ENCODE data around the gene PGF.

Gene PGF

DNA sequence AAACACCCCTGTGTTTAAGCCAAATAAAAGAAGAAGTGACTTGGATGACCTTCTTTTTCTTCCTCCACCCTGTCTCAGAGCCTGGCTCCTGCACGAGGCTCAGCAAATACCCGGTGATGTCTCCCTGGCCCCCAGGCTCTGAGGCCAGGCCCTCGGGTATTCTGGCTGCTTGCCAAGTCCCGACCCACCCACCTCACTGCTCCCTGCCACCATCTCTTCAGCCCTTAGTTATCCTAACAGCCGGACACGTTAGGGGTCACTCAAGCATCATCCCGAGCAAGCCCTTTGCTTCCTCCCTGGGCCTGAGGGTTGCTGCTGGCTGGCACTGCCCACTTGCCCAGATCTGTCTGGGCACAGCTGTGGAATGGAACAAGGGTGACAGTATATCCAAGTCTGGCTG lies 39.6 kb downstream of the PGF start:
- no peak for DNase-seq

DNA sequence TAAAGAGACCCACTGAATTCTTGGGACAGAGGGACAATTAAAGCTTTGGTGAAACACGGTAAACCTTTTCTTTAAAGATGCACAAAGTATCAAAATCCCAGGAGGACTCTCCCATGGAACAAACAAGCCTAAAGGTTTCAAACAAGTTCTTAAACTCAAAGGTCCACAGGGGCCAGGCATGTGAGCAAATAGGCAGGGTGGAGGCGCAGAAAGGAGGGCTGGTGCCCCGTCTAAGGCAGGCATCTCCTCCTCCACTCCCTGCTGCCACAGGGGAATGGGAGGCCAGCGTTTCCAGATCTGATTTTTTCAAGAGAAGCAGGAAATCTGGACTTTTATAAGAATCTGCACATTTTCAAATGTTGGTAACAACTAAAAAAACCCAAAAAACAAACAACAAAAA lies 40.0 kb downstream of the PGF start:
- DNase-seq = no peak

DNA sequence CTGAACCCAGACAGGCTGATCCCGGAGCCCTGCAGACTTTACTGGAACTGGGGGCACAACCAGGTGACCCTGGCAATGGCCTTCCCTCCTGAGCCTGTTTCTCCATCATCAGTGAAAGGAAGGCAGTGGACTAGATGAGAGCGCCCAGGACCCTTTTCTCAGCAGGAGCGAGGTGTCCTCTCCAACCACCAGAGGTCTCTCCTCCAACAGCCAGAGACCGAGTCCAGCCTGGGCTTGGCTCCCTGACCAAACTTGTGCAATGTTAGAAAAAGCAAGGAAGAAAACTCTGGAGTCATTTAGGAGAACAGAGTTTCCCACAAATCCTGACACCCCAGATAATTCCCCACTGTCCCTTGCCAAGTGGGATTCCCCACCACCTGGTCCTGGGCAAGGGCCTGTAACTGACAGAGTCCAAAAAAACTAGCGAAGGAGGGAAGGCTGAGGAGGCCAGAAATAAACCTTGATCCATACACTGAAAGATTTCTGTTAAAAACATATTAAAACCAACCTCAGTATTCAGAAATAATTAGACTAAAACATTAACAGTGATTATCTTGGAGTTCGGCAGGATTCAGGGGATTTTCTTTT lies 41.3 kb downstream of the PGF start:
- DNase-seq = peak; percentile 55

GRCh38 chr14:74913393-74913910 lies 41.9 kb downstream of the PGF start:
- no peak for DNase-seq

DNA sequence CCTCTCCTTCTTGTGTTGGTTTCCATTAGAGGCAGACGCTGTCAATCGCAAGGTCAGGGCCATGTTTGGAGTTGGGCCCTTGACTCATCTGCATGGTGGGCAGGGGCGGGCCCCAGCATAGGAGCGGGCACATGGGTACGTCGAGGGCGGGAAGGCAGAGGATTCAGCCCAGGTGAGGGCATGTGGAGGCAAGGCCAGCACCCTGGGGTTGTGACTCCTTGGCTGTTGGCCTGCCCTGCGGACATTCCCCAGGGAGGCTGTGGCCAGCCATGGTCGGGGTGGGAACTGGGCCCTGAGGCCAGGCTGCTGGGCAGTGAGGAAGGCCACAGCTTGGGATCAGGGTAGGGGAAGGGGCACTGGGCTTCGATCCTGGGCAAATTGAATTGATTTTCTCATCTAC lies 42.6 kb downstream of the PGF start:
- DNase-seq = no peak

DNA sequence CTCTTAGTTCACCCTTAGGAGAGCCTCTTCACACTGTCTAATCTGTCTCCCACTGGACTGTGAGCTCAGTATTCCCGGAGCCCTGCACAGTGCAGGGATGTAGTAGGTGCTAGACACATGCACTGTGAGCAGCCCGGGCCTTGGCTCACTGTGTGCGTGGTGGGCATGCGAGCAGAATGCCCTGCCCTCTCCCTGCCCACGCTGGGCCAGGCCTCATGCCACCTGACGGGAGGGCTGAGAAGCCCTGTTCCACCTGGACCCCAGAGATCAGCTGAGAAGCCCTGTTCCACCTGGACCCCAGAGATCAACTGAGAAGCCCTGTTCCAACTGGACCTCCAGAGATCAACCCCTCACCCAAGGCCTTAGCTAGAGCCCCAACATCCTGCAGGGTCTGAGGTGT lies 43.3 kb downstream of the PGF start:
- no peak for DNase-seq

- no peak for DNase-seq
Observed at GRCh38 chr14:74911704-74912103, 43.7 kb downstream of the PGF start.

DNA sequence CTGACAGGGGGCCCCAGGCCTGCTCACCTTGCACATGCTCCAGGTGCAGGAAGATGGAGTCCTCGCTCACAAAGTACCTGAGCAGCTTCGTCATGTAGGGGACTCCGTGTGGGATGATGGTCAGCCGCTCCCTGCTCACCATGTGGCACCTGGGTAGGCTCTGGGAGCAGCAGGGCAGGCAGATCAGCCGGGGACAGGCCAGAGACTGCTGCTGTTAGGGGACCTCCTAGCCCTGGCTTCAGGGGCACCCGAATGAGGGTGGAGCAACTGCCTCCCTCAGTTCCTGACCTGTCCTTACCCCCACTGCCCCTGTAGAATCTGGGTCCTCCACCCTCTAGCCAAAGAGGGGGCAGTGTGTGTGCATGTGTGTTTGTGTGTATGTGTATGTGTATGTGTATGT lies 44.2 kb downstream of the PGF start:
- DNase-seq = no peak

GRCh38 chr14:74910556-74910955 lies 44.8 kb downstream of the PGF start:
- no peak for DNase-seq

GRCh38 chr14:74909911-74910310 lies 45.5 kb downstream of the PGF start:
- no peak for DNase-seq

- no peak for DNase-seq
Observed at GRCh38 chr14:74909501-74909900, 45.9 kb downstream of the PGF start.

- DNase-seq = no peak
Observed at GRCh38 chr14:74908861-74909341, 46.5 kb downstream of the PGF start.

DNA sequence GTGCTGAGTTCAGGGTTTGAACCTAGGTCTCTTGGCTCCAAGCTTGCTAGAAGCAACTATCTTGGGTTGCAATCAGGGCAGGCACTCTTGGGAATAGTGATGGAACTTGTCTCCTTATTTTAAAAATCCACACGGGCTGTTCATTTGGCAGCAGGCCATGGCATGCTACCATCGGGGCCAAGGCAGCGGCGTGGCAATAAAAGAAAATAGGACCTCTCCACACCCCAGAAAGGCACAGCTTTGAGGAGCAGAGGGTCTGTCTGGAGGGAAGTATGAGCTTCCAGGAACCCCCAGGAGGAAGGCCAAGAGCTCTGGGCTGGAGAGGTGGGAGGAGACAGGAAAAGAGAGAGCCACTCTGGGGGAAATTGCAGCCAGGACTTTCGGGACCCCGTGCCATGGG lies 47.7 kb downstream of the PGF start:
- no peak for DNase-seq

- DNase-seq = no peak
Observed at GRCh38 chr14:74906925-74907521, 48.4 kb downstream of the PGF start.

GRCh38 chr14:74905595-74906142 lies 49.7 kb downstream of the PGF start:
- no peak for DNase-seq

- DNase-seq = no peak
Observed at GRCh38 chr14:74904635-74905503, 50.5 kb downstream of the PGF start.

- no peak for DNase-seq
Observed at GRCh38 chr14:74902941-74903705, 52.3 kb downstream of the PGF start.

DNA sequence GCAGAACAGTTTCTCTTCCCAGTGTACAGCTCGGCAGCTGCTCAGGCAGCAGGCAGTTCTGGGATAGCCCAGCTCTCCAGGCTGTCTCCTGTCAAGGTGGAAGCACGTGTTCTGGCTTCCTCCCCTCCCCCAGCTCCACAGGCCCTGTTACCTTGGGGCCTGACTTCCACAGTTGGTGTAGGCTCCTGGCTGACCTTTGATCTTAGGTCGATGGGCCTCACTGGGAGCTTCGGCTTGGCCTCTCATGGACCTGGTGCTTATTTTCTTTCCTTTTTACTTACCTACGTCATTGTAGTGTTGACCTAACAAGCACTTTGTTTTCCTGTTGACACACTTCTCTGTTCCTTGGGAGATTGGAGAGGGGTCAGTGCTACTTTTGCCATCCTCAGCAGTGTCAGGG lies 56.7 kb downstream of the PGF start:
- DNase-seq = no peak

DNA sequence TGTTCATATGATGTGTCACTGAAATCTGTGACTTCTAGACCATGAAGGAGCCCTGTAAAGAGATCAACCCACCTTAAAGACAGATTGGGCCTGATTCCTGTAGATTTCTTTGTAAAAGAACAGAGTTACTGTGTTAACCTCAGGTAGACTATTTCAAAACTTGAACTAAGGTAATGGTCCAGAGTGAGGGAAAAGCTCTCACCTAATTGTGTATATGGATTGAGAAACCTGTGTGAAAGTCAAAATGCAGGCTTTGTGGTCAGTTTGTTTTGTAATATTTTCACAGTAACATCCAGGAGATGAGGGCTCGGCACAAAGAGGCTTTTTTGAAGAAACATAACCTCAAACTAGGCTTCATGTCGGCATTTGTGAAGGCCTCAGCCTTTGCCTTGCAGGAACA lies 57.3 kb downstream of the PGF start:
- no peak for DNase-seq

DNA sequence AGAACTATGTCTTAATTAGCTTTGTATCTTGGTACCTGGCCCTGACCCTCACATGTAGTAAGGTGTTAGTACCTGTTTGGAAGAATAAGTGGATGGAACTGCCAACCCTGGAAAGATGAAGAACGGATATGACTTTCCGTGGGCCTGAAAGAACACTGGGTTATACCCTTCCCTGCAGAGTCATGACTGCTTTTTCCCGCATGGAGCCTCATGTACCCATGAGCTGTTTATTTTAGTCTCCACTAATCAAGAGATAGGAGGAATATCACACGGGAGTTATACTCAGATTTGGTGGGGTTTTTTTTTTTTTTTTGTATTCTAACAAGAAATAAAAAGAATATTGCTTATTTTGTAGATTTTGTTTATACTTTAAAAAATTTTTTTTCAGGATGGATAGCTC lies 57.8 kb downstream of the PGF start:
- no peak for DNase-seq

DNA sequence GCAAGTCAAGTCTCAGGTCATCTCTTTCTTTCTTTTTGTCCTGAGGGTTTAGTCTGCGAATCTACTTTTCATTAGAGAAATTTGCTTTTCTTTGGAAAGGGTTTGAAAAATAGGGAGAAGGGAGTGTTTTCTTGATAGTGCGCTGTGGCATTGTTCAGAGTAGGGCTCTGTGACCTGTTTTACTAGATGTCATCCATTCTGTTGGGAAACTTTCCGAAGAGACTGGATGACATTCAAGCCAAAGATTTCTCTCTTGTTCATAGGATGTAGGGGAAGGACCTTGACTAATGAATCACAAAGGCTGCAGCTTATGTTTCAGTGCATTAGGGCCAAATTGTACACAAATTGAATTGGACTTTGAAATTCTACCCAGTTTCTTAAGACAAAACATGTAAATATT lies 59.0 kb downstream of the PGF start:
- DNase-seq = no peak

DNA sequence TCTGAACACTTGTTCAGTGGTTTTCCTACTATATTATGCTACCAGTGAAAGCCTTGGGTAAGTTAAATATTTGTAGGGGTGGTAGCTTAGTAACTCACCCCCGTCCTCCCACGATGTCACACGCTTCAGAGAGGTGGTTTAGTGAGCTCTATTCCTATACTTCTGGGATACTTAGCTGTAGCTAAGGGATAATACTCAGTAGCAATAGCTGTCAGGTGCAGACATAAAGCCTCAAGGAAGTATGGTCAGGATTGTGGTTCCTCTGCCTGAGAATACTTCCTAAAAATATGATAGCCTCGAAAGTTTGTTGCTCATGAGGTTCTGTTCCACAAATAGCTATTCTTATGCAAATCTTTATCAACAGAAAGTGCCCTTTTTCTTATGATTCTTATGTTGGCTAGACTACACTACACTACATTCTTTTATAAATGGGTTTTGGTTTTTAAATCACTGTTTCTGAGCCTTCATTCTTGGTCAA lies 61.7 kb downstream of the PGF start:
- no peak for DNase-seq

- no peak for DNase-seq
Observed at GRCh38 chr14:74892745-74893144, 62.7 kb downstream of the PGF start.
